ENCODE results near the gene STAM2.
"Not testable (repeated sequence)": the region's sequence is repeated elsewhere in the genome, so short reads cannot be mapped to it uniquely, and the experiment has no call there.

The STAM2 gene

GRCh38 chr2:152166633-152167032 is 8.9 kb downstream of the STAM2 start:
- Histone ChIP-seq H3K23ac (ENCODE audit: low read depth, low read length, poor library complexity) (no peak overlapping the region), H2BK15ac (ENCODE audit: low read length) (no peak overlapping the region), H3K9me3 (replicated peaks in 1 of 2; ENCODE audit: control insufficient read depth in 2 of 2, insufficient read depth in 1 of 2, low read depth in 1 of 2, low read length in 2 of 2) (peaks cover 0 to 2% of the 10 kb centered on the region in 2 donors), H3K4me2 (ENCODE audit: insufficient read depth, low read length, poor library complexity, severe bottlenecking) (no peak overlapping the region), H3K27me3 (ENCODE audit: control insufficient read depth in 3 of 3, insufficient read depth in 3 of 3, low read depth in 1 of 3, low read length in 3 of 3) (no peaks in the 10 kb centered on the region), H3K4ac (ENCODE audit: low read length) (no peak overlapping the region), H4K91ac (ENCODE audit: low read depth, low read length, poor library complexity) (no peak overlapping the region), H3K4me1 (ENCODE audit: control insufficient read depth in 2 of 2, insufficient read depth in 1 of 2, low read depth in 1 of 2, low read length in 2 of 2) (no peaks in the 10 kb centered on the region), H2BK12ac (ENCODE audit: low read length) (no peak overlapping the region), H3K36me3 (replicated peaks in 1 of 2; ENCODE audit: control insufficient read depth in 2 of 2, insufficient read depth in 2 of 2, low read length in 2 of 2) (no peaks in the 10 kb centered on the region), H3K9ac (ENCODE audit: low read depth, low read length, poor library complexity) (no peak overlapping the region), H3K27ac (replicated peaks; ENCODE audit: low read length) (no peak overlapping the region), H3K14ac (ENCODE audit: low read length) (no peak overlapping the region), H2AFZ (ENCODE audit: low read length) (no peak overlapping the region), H3K79me1 (ENCODE audit: low read depth, low read length) (peaks cover 3% of the 10 kb centered on the region), H3K4me3 (ENCODE audit: low read length in 2 of 2) (no peak overlapping the region), H2BK5ac (ENCODE audit: low read length) (no peak overlapping the region), H2AK5ac (ENCODE audit: low read depth, low read length) (no peak overlapping the region), H3K18ac (ENCODE audit: low read length) (no peak overlapping the region), H2BK120ac (ENCODE audit: low read depth, low read length) (no peak overlapping the region), H4K8ac (ENCODE audit: low read depth, low read length) (no peak overlapping the region)
- WGBS, 2 donors (ENCODE audit: extremely low coverage in 2 of 2, insufficient read length in 2 of 2, insufficient replicate concordance in 1 of 2), result no CpG with 5 or more reads among the region's 3 CpGs
- no peak for DNase-seq (ENCODE audit: low spot score)

- H3K27me3 ChIP-seq (ENCODE audit: control insufficient read depth in 3 of 3, insufficient read depth in 3 of 3, low read depth in 1 of 3, low read length in 3 of 3), result no peaks in the 10 kb centered on the region
- H3K4me1 ChIP-seq (ENCODE audit: control insufficient read depth in 2 of 2, insufficient read depth in 1 of 2, low read depth in 1 of 2, low read length in 2 of 2), result no peaks in the 10 kb centered on the region
- no peak overlapping the region for H4K91ac ChIP-seq (ENCODE audit: low read depth, low read length, poor library complexity)
- H3K79me1 ChIP-seq (ENCODE audit: low read depth, low read length), result peaks cover 3% of the 10 kb centered on the region
- no peak overlapping the region for H3K14ac ChIP-seq (ENCODE audit: low read length)
- H2AK5ac ChIP-seq (ENCODE audit: low read depth, low read length), result no peak overlapping the region
- no peaks in the 10 kb centered on the region for H3K36me3 ChIP-seq (replicated peaks in 1 of 2; ENCODE audit: control insufficient read depth in 2 of 2, insufficient read depth in 2 of 2, low read length in 2 of 2)
- WGBS, 2 donors (ENCODE audit: extremely low coverage in 2 of 2, insufficient read length in 2 of 2, insufficient replicate concordance in 1 of 2), result no CpG with 5 or more reads among the region's 7 CpGs
- H2BK15ac ChIP-seq (ENCODE audit: low read length), result no peak overlapping the region
- H2BK120ac ChIP-seq (ENCODE audit: low read depth, low read length), result no peak overlapping the region
- no peak overlapping the region for H2BK5ac ChIP-seq (ENCODE audit: low read length)
- H3K4ac ChIP-seq (ENCODE audit: low read length), result no peak overlapping the region
- no peak overlapping the region for H2BK12ac ChIP-seq (ENCODE audit: low read length)
- H3K9ac ChIP-seq (ENCODE audit: low read depth, low read length, poor library complexity), result no peak overlapping the region
- H3K4me2 ChIP-seq (ENCODE audit: insufficient read depth, low read length, poor library complexity, severe bottlenecking), result no peak overlapping the region
- H3K9me3 ChIP-seq (replicated peaks in 1 of 2; ENCODE audit: control insufficient read depth in 2 of 2, insufficient read depth in 1 of 2, low read depth in 1 of 2, low read length in 2 of 2), result peaks cover 0 to 2% of the 10 kb centered on the region in 2 donors
- no peak overlapping the region for H3K27ac ChIP-seq (replicated peaks; ENCODE audit: low read length)
- H3K23ac ChIP-seq (ENCODE audit: low read depth, low read length, poor library complexity), result no peak overlapping the region
- no peak overlapping the region for H3K4me3 ChIP-seq (ENCODE audit: low read length in 2 of 2)
- no peak overlapping the region for H4K8ac ChIP-seq (ENCODE audit: low read depth, low read length)
- no peak overlapping the region for H2AFZ ChIP-seq (ENCODE audit: low read length)
- no peak overlapping the region for H3K18ac ChIP-seq (ENCODE audit: low read length)
- no peak for DNase-seq (ENCODE audit: low spot score)
Measured at GRCh38 chr2:152165780-152166179, 9.8 kb downstream of the STAM2 start.

DNA sequence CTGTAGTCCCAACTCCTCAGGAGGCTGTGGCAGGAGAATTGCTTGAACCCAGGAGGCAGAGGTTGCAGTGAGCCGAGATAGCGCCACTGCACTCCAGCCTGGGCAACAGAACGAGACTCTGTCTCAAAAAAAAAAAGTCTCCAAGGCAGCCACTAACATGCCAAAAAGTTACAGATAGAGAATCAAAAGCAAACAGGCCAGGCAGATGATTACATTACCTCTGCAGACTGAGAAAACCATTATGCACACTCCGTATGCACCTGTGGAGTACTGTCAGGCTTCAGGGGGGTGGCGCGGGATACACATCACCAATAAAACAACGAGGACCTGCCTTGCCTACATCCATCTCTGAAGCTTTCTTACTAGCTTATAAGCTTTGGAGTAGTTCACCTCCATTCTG is 10.3 kb downstream of the STAM2 start:
- H2AK5ac ChIP-seq (ENCODE audit: low read depth, low read length), result no peak overlapping the region
- no peak overlapping the region for H2BK5ac ChIP-seq (ENCODE audit: low read length)
- H2BK12ac ChIP-seq (ENCODE audit: low read length), result no peak overlapping the region
- no peak overlapping the region for H2BK15ac ChIP-seq (ENCODE audit: low read length)
- H4K91ac ChIP-seq (ENCODE audit: low read depth, low read length, poor library complexity), result no peak overlapping the region
- H3K27ac ChIP-seq (replicated peaks; ENCODE audit: low read length), result no peak overlapping the region
- no peaks in the 10 kb centered on the region for H3K36me3 ChIP-seq (replicated peaks in 1 of 2; ENCODE audit: control insufficient read depth in 2 of 2, insufficient read depth in 2 of 2, low read length in 2 of 2)
- no CpG with 5 or more reads among the region's 7 CpGs for WGBS, 2 donors (ENCODE audit: extremely low coverage in 2 of 2, insufficient read length in 2 of 2, insufficient replicate concordance in 1 of 2)
- H3K27me3 ChIP-seq (ENCODE audit: control insufficient read depth in 3 of 3, insufficient read depth in 3 of 3, low read depth in 1 of 3, low read length in 3 of 3), result no peaks in the 10 kb centered on the region
- peaks cover 3% of the 10 kb centered on the region for H3K79me1 ChIP-seq (ENCODE audit: low read depth, low read length)
- no peak overlapping the region for H2BK120ac ChIP-seq (ENCODE audit: low read depth, low read length)
- no peak overlapping the region for H3K18ac ChIP-seq (ENCODE audit: low read length)
- no peak for DNase-seq (ENCODE audit: low spot score)
- no peaks in the 10 kb centered on the region for H3K4me1 ChIP-seq (ENCODE audit: control insufficient read depth in 2 of 2, insufficient read depth in 1 of 2, low read depth in 1 of 2, low read length in 2 of 2)
- no peak overlapping the region for H3K4ac ChIP-seq (ENCODE audit: low read length)
- peaks cover 0 to 2% of the 10 kb centered on the region in 2 donors for H3K9me3 ChIP-seq (replicated peaks in 1 of 2; ENCODE audit: control insufficient read depth in 2 of 2, insufficient read depth in 1 of 2, low read depth in 1 of 2, low read length in 2 of 2)
- no peak overlapping the region for H2AFZ ChIP-seq (ENCODE audit: low read length)
- H3K14ac ChIP-seq (ENCODE audit: low read length), result no peak overlapping the region
- no peak overlapping the region for H3K23ac ChIP-seq (ENCODE audit: low read depth, low read length, poor library complexity)
- H4K8ac ChIP-seq (ENCODE audit: low read depth, low read length), result no peak overlapping the region
- no peak overlapping the region for H3K4me3 ChIP-seq (ENCODE audit: low read length in 2 of 2)
- no peak overlapping the region for H3K4me2 ChIP-seq (ENCODE audit: insufficient read depth, low read length, poor library complexity, severe bottlenecking)
- no peak overlapping the region for H3K9ac ChIP-seq (ENCODE audit: low read depth, low read length, poor library complexity)

GRCh38 chr2:152163669-152164068 is 11.9 kb downstream of the STAM2 start:
- not testable (repeated sequence) for H3K4ac ChIP-seq (ENCODE audit: low read length); H3K14ac ChIP-seq (ENCODE audit: low read length); H3K18ac ChIP-seq (ENCODE audit: low read length); H3K27me3 ChIP-seq (ENCODE audit: control insufficient read depth in 3 of 3, insufficient read depth in 3 of 3, low read depth in 1 of 3, low read length in 3 of 3); H3K4me1 ChIP-seq (ENCODE audit: control insufficient read depth in 2 of 2, insufficient read depth in 1 of 2, low read depth in 1 of 2, low read length in 2 of 2); H3K27ac ChIP-seq (replicated peaks; ENCODE audit: low read length); H2BK5ac ChIP-seq (ENCODE audit: low read length); H4K8ac ChIP-seq (ENCODE audit: low read depth, low read length); H3K4me2 ChIP-seq (ENCODE audit: insufficient read depth, low read length, poor library complexity, severe bottlenecking); H2BK12ac ChIP-seq (ENCODE audit: low read length); H3K4me3 ChIP-seq (ENCODE audit: low read length in 2 of 2); H2BK120ac ChIP-seq (ENCODE audit: low read depth, low read length); DNase-seq (ENCODE audit: low spot score); H3K36me3 ChIP-seq (replicated peaks in 1 of 2; ENCODE audit: control insufficient read depth in 2 of 2, insufficient read depth in 2 of 2, low read length in 2 of 2); H2AFZ ChIP-seq (ENCODE audit: low read length); H4K91ac ChIP-seq (ENCODE audit: low read depth, low read length, poor library complexity); H2AK5ac ChIP-seq (ENCODE audit: low read depth, low read length); H3K9ac ChIP-seq (ENCODE audit: low read depth, low read length, poor library complexity); H3K9me3 ChIP-seq (replicated peaks in 1 of 2; ENCODE audit: control insufficient read depth in 2 of 2, insufficient read depth in 1 of 2, low read depth in 1 of 2, low read length in 2 of 2); H2BK15ac ChIP-seq (ENCODE audit: low read length); H3K23ac ChIP-seq (ENCODE audit: low read depth, low read length, poor library complexity); H3K79me1 ChIP-seq (ENCODE audit: low read depth, low read length)
- WGBS, 2 donors (ENCODE audit: extremely low coverage in 2 of 2, insufficient read length in 2 of 2, insufficient replicate concordance in 1 of 2), result no CpG with 5 or more reads among the region's 5 CpGs
